Fibroblast of skin of back (primary cell): ENCODE measurements around the gene SLC35D1.

Experiments used
- DNase-seq: peaks from one replicate; pipeline ENCODE4 v3.0.0-alpha.2; 2013

The SLC35D1 gene

DNA sequence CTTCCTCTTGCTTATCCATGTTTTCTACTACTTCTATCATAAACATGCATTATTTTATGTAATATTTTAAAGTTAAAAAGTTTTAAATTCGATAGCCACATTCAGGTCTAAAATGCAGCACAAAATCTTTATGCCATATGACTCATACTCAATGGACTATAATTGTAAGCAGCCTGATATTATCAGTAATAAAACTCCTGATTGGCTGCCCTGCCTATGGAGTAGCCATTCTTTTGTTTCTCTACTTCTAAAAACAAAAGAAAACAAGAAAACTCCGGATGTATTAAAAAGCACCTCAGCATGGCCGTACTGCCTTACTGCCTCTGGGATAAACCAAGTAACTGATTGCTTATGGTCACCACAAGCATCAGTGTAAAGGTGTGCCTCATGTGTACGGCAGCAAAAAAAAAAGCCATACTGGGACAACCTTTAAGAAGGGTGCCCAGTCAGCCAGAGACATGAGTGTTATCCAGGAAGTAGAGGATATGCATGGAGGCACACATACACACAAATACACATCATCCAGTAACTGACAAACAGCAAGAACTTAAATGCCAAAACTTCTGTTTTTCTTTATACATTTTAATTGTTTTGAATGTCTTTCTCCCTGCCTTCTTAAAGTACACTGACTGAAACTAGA, 9.2 kb downstream of the SLC35D1 start:
- DNase-seq = no peak

GRCh38 chr1:67043366-67043765, 10.6 kb downstream of the SLC35D1 start:
- no peak for DNase-seq

- no peak for DNase-seq
These were observed 12.0 kb downstream of the SLC35D1 start for GRCh38 chr1:67041841-67042503.

DNA sequence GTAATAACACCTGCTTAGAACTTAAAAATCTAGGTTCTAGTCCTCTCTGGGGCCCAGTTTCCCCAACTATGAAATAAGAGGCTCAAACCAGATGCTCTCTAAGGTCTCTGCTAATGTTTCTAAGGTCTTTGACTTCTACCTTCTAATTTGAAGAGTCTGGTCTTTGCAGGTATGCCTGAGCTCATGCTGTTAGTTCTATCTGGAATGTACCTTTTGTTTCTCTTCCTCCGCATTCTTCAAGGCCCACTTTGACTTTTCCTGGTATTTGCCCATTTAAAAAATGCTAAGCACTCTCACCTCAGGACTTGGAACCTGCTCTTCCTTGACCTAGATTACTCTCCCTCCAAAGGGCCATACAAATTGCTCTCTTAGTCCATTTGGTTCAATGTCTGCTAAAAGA, 13.5 kb downstream of the SLC35D1 start:
- DNase-seq = no peak

GRCh38 chr1:67031859-67032247, 22.1 kb downstream of the SLC35D1 start:
- no peak for DNase-seq

DNA sequence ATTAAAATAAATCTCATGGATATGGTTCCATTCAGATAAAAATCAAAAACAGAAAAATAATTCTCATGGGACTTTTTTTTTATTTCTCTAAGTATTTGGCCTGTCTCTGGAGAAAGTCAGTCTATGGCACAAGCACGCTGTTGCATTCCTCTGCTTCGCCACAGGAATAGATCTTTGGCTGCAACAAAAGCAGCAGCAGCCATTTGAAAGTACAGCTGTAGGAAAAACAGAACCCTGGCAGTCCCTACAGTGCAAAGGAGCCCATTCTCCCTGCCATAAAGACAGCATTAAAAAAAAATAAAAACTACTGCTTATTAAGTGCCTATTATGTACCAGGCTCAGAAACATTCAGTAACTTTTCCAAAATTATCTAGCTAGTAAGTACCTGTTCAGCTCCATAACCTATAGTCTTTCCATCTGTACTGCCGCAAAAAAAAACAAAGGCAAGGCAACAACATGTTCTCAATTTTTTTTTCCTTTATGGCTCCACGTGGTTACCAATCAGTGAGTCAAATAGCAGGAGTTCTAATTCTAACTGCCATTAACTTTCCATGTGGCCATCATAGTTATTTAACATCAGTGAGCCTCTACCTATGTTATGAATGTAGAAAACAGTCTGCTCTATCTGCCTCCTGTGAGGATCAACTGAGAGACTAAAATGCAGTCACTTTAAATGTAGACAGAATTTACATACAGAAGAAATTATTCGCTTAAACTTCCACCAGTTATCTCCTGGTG, 22.7 kb downstream of the SLC35D1 start:
- DNase-seq = peak; percentile 61

DNA sequence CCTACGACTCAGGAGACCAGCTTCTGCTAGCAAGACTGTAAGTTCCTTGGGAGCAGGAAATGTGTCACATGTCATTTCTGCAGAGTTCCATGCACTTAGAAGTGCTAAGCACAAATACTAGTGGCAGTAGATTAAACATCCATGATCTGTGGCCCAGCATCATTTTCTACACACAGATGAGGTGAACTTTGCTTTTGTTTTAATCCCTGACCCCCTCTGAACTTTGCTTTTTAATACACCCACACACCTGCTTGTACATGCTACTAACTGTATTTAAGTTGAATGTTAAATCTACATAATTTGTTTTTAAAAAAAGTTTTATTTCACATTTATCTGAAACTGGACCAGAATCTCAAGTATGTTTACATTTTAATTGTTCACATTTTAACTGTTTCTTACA, 24.5 kb downstream of the SLC35D1 start:
- no peak for DNase-seq

- DNase-seq = no peak
These were observed 33.2 kb downstream of the SLC35D1 start for GRCh38 chr1:67020765-67021164.

GRCh38 chr1:67020304-67020703, 33.6 kb downstream of the SLC35D1 start:
- DNase-seq = peak; percentile 40

DNA sequence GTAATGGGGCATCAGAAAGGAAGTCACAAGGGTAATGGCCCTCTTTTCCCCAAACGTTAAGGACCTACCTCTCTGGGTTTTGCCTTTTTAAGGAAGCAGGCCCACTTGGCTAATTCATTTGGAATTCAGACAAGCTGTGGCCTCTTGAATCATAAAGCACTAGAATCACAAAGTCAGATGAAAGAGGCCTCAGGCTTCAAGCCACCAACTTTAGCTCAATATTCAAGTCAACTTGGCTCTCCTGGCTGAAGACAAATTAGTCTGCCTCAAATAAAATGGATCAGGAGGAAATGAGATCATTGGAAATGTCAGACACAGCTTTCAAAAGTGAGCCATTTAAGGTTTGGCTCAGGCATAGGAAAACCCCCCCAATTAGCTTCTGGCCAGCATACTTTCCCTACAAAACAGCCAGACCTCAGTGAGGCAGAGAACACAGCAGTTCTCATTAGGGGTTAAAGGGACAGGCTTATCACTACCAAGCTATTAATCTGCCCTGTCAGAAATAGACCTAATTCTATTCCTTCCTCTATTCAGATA, 34.3 kb downstream of the SLC35D1 start:
- DNase-seq = peak; percentile 86

DNA sequence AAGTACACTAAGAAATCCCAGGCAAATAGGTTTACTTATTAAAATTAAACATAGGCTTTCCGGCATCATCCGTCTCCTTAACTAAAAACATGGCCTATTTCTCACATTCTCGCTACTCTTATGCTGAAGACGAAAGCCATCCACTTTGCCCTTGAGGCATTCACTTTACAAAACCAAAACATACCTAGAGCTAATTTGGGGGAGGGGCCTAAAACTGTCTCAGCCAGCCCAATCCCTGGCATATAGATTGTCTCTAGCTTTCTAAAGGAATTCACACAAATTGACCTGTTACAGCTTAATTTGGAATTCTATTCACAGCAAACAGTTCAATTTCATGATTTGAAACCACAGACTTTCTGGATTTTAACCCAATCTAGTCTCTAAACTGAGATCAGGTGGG, 34.8 kb downstream of the SLC35D1 start:
- no peak for DNase-seq

GRCh38 chr1:67018574-67018973, 35.4 kb downstream of the SLC35D1 start:
- DNase-seq = no peak

DNA sequence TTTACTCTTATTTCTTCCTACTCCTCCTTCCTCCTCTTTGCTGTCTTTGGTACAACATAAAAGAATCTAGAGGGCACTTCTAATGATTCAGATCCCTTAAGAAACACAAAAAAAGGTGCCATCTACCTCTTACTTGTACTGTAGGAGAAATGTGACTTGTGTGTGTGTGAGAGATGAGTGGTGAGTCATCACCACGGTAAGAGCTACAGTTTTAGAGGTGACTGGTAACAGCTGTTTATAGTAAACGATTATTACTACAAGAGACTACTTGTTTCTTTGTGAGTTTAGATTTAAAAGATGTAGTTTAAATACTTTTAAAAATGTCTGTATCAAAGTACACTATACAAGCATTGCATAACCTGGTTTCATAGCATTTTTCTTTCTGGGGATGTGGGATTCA, 40.4 kb downstream of the SLC35D1 start:
- DNase-seq = peak; percentile 25

- DNase-seq = no peak
These were observed 44.2 kb downstream of the SLC35D1 start for GRCh38 chr1:67009792-67010191.

GRCh38 chr1:67005068-67005467, 48.9 kb downstream of the SLC35D1 start:
- no peak for DNase-seq

GRCh38 chr1:67004176-67004575, 49.8 kb downstream of the SLC35D1 start:
- no peak for DNase-seq

GRCh38 chr1:67001682-67002425, 52.1 kb downstream of the SLC35D1 start:
- no peak for DNase-seq

DNA sequence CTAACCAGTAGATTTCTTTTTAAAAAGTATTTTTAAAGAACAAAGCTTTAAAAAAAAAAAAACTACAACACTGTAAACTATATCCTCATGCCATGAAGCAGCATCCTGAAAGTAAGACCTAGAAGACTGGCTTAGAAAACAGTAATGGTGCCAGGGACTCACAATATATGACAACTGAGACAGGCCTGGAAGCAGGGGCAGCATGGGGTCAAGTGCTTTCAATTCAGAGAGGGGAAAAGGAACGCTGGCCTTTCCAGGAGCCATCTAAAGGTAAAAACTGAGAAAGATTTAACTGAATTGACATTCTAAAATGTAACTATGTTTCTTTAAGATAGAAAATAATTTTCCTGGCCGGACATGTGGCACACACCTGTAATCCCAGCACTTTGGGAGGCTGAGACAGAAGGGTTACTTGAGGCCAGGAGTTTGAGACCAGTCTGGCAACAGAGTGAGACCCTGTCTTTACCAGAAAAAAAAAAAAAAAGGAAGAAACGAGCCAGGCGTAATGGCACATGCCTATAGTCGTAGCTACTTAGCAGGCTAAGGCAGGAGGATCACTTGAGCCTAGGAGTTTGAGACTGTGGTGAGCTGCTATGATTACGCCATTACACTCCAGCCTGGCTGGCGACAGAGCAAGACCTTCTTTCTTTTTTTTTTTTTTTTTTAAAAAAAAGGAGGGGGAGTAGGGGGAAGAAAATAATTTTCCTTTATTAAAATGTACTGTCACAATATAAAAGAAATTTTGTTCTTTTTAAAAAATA, 54.1 kb downstream of the SLC35D1 start:
- no peak for DNase-seq

DNA sequence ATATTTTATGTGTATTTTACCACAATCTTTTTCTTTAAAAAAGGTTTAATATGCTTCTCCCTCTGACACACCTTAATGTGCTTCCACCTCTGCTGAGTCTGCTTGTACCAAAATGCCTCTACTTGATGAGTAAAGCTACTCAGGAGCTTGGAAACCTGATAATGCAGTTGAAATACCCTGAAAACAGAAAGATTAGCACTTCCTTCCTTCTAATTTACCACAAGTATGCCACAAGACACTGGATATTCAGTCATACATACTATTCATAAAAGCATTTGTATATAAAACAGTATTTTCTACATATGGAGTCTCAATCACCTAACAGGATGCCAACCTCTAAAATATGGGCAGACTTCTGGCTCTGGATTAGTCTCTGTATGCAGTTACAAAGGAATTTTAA, 55.0 kb downstream of the SLC35D1 start:
- DNase-seq = peak; percentile 14

- DNase-seq = peak; percentile 69
These were observed 57.8 kb downstream of the SLC35D1 start for GRCh38 chr1:66996018-66996682.

- no peak for DNase-seq
These were observed 60.9 kb downstream of the SLC35D1 start for GRCh38 chr1:66993076-66993475.

GRCh38 chr1:66985835-66986234, 68.1 kb downstream of the SLC35D1 start:
- no peak for DNase-seq
